H1 (cell line): Measurements from ENCODE around the gene FAM167B. TPM values are rescaled to one million over a fixed set of nuclear protein-coding genes. Genes with fewer than 3 reads are reported as not detected.

Source experiments
- CTBP2 ChIP-seq: IDR thresholded peaks from 2 replicates; pipeline ENCODE4 v1.7.0; 2011; ENCODE audit warnings: borderline replicate concordance, mild to moderate bottlenecking, moderate library complexity, mixed read lengths, low read length; ENCODE audit not compliant: insufficient read depth, insufficient read length
- KDM5A ChIP-seq: fragments of 200-600 bp; IDR thresholded peaks from 2 replicates; pipeline ENCODE4 v1.7.1; 2012; ENCODE audit warnings: mild to moderate bottlenecking, low read length, inconsistent platforms, mixed read lengths
- POLR2A ChIP-seq, 2 experiments: IDR thresholded peaks; 1 replicate in 1 of 2; 2 replicates in 1 of 2; pipeline ENCODE4 v1.6.1; 2011; ENCODE audit warnings: low read depth in 2 of 2, low read length in 2 of 2, mild to moderate bottlenecking in 2 of 2; ENCODE audit errors: control extremely low read depth in 1 of 2
- SRF ChIP-seq: IDR thresholded peaks from 2 replicates; pipeline ENCODE4 v1.6.1; 2011; ENCODE audit warnings: mild to moderate bottlenecking, low read depth, low read length, moderate library complexity
- TAF7 ChIP-seq: optimal IDR thresholded peaks from 2 replicates; pipeline ENCODE3; 2011; ENCODE audit warnings: low read depth, mild to moderate bottlenecking, inconsistent platforms, low read length, moderate library complexity, borderline replicate concordance
- polyA plus RNA-seq, 7 experiments: library from polyadenylated mRNA; depleted of rRNA in 3 of 7; stranded (reverse) in 5 of 7; unstranded in 2 of 7; fragments of >200 nt in 5 of 7; fragments of 200-250 nt in 2 of 7; gene quantifications; 1 replicate in 5 of 7; 2 replicates in 1 of 7; 4 replicates in 1 of 7; pipeline versions ENCODE4 v1.2.1 to v1.2.3, GENCODE V29; 2011 to 2013; ENCODE audit warnings: missing spikeins in 2 of 7, mixed read lengths in 2 of 7
- total RNA-seq: library from RNA; stranded (reverse); fragmentation: NEBNext Ultra II Directional; extraction: Animal tissue kit (Norgen Biotek cat#: 25700); gene quantifications from 2 replicates; pipeline ENCODE4 v1.2.1, GENCODE V29; 2021
- TF ChIP-seq, protein P1 (sequence below): IDR thresholded peaks from 2 replicates; pipeline ENCODE4 v1.6.1; 2012; ENCODE audit warnings: inconsistent platforms

Gene FAM167B
- total and polyA plus RNA-seq, 2 of the 8 experiments (the other 6 are each of a cell fraction or from before 2014, with no cell fraction given): 2.8 to 3.9 TPM

DNA sequence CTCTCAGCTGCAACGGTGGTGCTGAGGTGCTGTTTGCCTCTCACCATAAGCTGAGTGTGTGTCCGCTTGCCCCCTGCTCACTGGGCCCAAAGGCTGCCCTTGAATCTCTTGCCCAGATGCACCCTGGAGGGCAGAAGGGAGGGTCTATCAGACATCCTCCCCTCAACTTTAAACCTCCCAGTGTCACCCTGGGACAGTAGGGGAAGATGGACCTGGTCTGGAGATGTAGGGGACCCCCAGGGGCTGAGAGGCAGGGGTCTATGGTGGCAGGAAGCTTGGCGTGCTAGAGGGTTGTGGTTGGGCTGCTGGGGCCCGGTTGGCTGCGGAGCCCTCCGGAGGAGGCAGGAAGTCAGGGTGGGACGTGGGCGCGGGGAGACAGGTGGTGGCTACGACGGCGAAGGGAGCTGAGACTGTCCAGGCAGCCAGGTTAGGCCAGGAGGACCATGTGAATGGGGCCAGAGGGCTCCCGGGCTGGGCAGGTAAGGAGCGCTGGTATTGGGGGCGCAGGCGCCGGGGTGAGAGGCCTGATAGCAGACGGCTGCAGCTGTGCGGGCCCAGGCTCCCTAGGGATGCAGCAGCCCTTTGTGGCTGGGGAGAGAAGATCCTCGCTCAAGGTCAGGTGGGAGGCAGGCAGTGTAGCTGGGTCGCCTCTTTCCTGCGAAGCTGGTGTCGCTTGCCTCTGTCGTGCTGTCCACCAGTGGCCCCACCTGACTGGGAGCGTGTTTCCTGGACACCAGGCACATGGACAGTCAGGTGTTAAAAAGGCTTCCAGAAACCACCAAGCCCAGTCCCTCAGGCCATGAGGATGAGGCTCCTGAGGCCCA lies 4.1 kb downstream of the FAM167B start, which contains the start of gene LCK (continued):
- TF ChIP-seq SRF (no peak), POLR2A (IDR thresholded peaks at IDR 0.05; ENCODE audit: control extremely low read depth in 1 of 2, low read depth in 2 of 2, low read length in 2 of 2) (peak in 1 of 2 experiments; percentile 25; a peak in 1 of 3 replicates), CTBP2 (no peak), KDM5A (no peak), TAF7 (peak; percentile 72)
- TF ChIP-seq, protein P1, sequence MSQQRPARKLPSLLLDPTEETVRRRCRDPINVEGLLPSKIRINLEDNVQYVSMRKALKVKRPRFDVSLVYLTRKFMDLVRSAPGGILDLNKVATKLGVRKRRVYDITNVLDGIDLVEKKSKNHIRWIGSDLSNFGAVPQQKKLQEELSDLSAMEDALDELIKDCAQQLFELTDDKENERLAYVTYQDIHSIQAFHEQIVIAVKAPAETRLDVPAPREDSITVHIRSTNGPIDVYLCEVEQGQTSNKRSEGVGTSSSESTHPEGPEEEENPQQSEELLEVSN: 0 out of 2 replicates have a peak, but pooled peaks have one; percentile 37
- TF ChIP-seq, all 59 proteins: peak for 3
